ENCODE data around the gene CDCA7L. TPM values are rescaled to one million over a fixed set of nuclear protein-coding genes. Genes with fewer than 3 reads are reported as not detected.
A peak's percentile ranks its signal among the peaks of the same experiment; 100 is the strongest.

Gene CDCA7L
- total RNA-seq, 1 donor from 2014 or later, result 53.0 TPM

DNA sequence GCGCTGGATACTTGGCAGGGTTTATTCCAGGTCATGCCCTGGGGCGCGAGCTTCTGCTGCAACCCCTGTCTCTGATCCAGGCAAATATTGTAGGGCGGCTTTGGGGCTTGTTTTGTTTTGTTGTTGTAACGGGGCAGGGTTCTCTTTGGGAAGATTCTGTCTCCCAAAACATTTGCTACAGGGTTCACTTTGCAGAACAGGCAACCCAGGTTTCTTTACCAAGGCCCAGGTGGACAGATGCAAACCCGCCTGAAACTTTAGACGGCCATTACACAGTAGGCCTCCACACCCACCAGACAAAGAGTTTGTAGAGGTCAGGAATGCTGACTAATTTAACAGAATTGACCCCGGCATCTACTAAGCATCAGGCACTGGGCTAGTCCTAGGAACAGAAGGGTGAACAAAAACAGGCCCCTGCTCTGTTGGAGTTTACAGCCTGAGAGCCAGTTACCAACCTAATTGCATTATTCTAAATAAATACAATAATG is 567 bp upstream of the CDCA7L start:
- Mint-ChIP-seq H3K27me3 (peaks cover 13% of the 10 kb centered on the region), H3K27ac (peak overlapping the region; percentile 99), H3K4me3 (ENCODE audit: low read depth) (peak overlapping the region; percentile 78), H3K9me3 (ENCODE audit: low read depth) (no peaks in the 10 kb centered on the region), H3K36me3 (ENCODE audit: insufficient read depth) (no peaks in the 10 kb centered on the region), H3K4me1 (ENCODE audit: low read depth) (peaks cover 35% of the 10 kb centered on the region)
- TF ChIP-seq CTCF (IDR thresholded peaks at IDR 0.05; ENCODE audit: unreplicated experiment), result no peak
- DNase-seq (ENCODE audit: low spot score, unreplicated experiment), result no peak

- TF ChIP-seq CTCF (IDR thresholded peaks at IDR 0.05; ENCODE audit: unreplicated experiment), result no peak
- H3K4me1 Mint-ChIP-seq (ENCODE audit: low read depth), result peaks cover 38% of the 10 kb centered on the region
- H3K4me3 Mint-ChIP-seq (ENCODE audit: low read depth), result peak overlapping the region; percentile 78
- no peaks in the 10 kb centered on the region for H3K36me3 Mint-ChIP-seq (ENCODE audit: insufficient read depth)
- peak overlapping the region; percentile 99 for H3K27ac Mint-ChIP-seq
- H3K9me3 Mint-ChIP-seq (ENCODE audit: low read depth), result no peaks in the 10 kb centered on the region
- peak; percentile 53 for DNase-seq (ENCODE audit: low spot score, unreplicated experiment)
- H3K27me3 Mint-ChIP-seq, result peaks cover 15% of the 10 kb centered on the region
Measured at GRCh38 chr7:21944616-21945453, 864 bp downstream of the CDCA7L start.

GRCh38 chr7:21943436-21943835 is 2.3 kb downstream of the CDCA7L start:
- no peak for TF ChIP-seq CTCF (IDR thresholded peaks at IDR 0.05; ENCODE audit: unreplicated experiment)
- DNase-seq (ENCODE audit: low spot score, unreplicated experiment), result no peak
- Mint-ChIP-seq H3K9me3 (ENCODE audit: low read depth) (no peaks in the 10 kb centered on the region), H3K4me1 (ENCODE audit: low read depth) (peaks cover 27% of the 10 kb centered on the region), H3K4me3 (ENCODE audit: low read depth) (peak overlapping the region; percentile 78), H3K27me3 (peaks cover 10% of the 10 kb centered on the region), H3K27ac (no peak overlapping the region), H3K36me3 (ENCODE audit: insufficient read depth) (peaks cover 5% of the 10 kb centered on the region)

- Mint-ChIP-seq H3K27me3 (peaks cover 10% of the 10 kb centered on the region), H3K4me1 (ENCODE audit: low read depth) (peaks cover 24% of the 10 kb centered on the region), H3K4me3 (ENCODE audit: low read depth) (peak overlapping the region; percentile 2), H3K36me3 (ENCODE audit: insufficient read depth) (peaks cover 8% of the 10 kb centered on the region), H3K9me3 (ENCODE audit: low read depth) (no peaks in the 10 kb centered on the region), H3K27ac (no peak overlapping the region)
- no peak for DNase-seq (ENCODE audit: low spot score, unreplicated experiment)
- TF ChIP-seq CTCF (IDR thresholded peaks at IDR 0.05; ENCODE audit: unreplicated experiment), result no peak
Measured at GRCh38 chr7:21942955-21943354, 2.7 kb downstream of the CDCA7L start.

- H3K27me3 Mint-ChIP-seq, result peaks cover 5% of the 10 kb centered on the region
- H3K36me3 Mint-ChIP-seq (ENCODE audit: insufficient read depth), result peaks cover 16% of the 10 kb centered on the region
- no peak for DNase-seq (ENCODE audit: low spot score, unreplicated experiment)
- no peak overlapping the region for H3K4me3 Mint-ChIP-seq (ENCODE audit: low read depth)
- no peak for TF ChIP-seq CTCF (IDR thresholded peaks at IDR 0.05; ENCODE audit: unreplicated experiment)
- peaks cover 3% of the 10 kb centered on the region for H3K9me3 Mint-ChIP-seq (ENCODE audit: low read depth)
- no peak overlapping the region for H3K27ac Mint-ChIP-seq
- peaks cover 23% of the 10 kb centered on the region for H3K4me1 Mint-ChIP-seq (ENCODE audit: low read depth)
Measured at GRCh38 chr7:21941611-21942141, 4.0 kb downstream of the CDCA7L start.

Data from progenitor cell of endocrine pancreas (in vitro differentiated cells).